ENCODE measurements around the gene LRRC74B. TPM values are rescaled to one million over a fixed set of nuclear protein-coding genes. Genes with fewer than 3 reads are reported as not detected.

Gene LRRC74B
- total RNA-seq, 3 donors from 2014 or later: not detected

GRCh38 chr22:21022955-21023614 is 22.7 kb upstream of the LRRC74B start:
- no peaks in the 10 kb centered on the region for H3K36me3 Mint-ChIP-seq (ENCODE audit: insufficient read depth)
- peaks cover 3% of the 10 kb centered on the region for H3K27me3 Mint-ChIP-seq (ENCODE audit: low read depth)
- H3K9me3 Mint-ChIP-seq: no peaks in the 10 kb centered on the region
- H3K4me3 Mint-ChIP-seq: no peak overlapping the region
- DNase-seq (no peak), ATAC-seq (no peak)
- peaks cover 10% of the 10 kb centered on the region for H3K4me1 Mint-ChIP-seq (ENCODE audit: low read depth)

DNA sequence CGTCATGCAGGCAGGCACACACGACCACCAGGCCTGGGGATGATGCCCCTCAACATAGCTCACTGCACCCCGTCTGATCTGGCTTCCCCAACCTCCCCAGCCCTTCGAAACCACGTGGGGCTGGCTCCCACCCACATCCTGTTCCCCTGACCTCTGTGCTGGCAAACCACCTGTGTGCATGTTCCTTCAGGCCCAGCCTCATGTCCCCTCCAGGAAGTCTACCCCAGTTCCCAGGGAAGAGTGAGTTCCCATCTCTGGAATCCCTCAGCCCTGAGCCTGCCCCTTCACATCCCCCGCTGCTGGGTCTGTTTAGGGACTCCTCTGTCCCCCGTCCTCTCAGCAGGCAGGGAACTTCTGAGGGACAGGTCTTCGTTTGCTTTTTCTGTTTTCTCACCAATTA is 20.5 kb upstream of the LRRC74B start:
- Mint-ChIP-seq H3K4me3 (no peak overlapping the region), H3K4me1 (ENCODE audit: low read depth) (peaks cover 10% of the 10 kb centered on the region), H3K36me3 (ENCODE audit: insufficient read depth) (no peaks in the 10 kb centered on the region), H3K27me3 (ENCODE audit: low read depth) (peaks cover 16% of the 10 kb centered on the region), H3K9me3 (no peaks in the 10 kb centered on the region)
- DNase-seq (no peak), ATAC-seq (peak in 1 of 2 donors; percentile 52)

GRCh38 chr22:21025763-21026755 is 19.7 kb upstream of the LRRC74B start:
- no peak for ATAC-seq
- Mint-ChIP-seq H3K9me3 (no peaks in the 10 kb centered on the region), H3K4me3 (no peak overlapping the region), H3K36me3 (ENCODE audit: insufficient read depth) (no peaks in the 10 kb centered on the region), H3K27me3 (ENCODE audit: low read depth) (peaks cover 23% of the 10 kb centered on the region), H3K4me1 (ENCODE audit: low read depth) (peaks cover 10% of the 10 kb centered on the region)
- DNase-seq: no peak

GRCh38 chr22:21026783-21027692 is 18.7 kb upstream of the LRRC74B start:
- ATAC-seq: no peak
- Mint-ChIP-seq H3K27me3 (ENCODE audit: low read depth) (peaks cover 25% of the 10 kb centered on the region), H3K9me3 (no peaks in the 10 kb centered on the region), H3K4me1 (ENCODE audit: low read depth) (peaks cover 10% of the 10 kb centered on the region), H3K4me3 (no peak overlapping the region), H3K36me3 (ENCODE audit: insufficient read depth) (no peaks in the 10 kb centered on the region)
- DNase-seq: no peak

DNA sequence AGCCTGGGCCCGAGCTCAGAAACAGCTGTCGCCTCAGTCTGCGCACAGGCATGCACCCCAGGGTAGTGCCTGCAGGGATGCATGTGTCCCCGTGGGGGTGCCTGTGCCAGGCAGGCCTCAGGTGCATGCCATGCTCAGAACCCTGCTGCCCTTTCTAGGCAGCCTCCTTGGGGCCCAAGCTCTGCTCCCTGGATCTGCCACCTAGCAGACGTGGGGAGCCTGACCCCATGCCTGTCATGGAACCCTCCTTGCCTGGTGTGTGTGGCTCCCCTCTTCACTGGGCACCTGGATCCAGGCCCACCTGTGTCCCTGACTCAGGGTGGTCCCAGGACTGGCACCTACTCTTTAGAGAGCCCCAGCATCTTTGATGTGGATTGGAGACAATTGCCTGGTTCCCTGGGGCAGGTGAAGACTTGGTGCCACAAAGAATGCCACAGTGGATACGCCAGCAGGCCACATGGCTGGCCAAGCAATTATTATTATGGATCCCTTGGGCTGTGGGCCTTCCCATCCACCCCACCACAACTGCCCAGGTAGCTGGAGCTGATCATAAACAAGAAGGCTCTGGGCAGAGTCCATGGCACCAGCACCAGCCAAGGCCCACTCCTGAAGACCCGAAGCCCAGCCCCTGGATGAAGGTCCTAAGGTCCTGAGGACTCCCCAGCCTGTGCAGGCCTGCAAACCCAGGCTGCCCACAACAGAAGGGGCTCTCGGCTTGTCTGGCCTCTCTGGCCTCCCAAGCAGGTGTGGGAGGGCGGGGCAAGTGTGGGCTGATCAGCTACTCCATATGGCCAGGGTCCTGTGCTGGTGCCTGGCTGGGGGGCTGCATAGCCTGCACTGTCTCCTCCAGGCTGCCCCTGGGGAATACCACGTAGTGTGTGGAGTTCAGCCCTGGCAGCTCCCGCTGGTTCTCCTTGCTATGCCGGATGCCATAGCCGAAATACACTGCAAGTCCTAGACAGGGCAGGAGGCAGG is 17.2 kb upstream of the LRRC74B start:
- no peak for ATAC-seq
- H3K27me3 Mint-ChIP-seq (ENCODE audit: low read depth): peaks cover 31% of the 10 kb centered on the region

GRCh38 chr22:21029486-21030025 is 16.2 kb upstream of the LRRC74B start:
- Mint-ChIP-seq H3K36me3 (ENCODE audit: insufficient read depth) (no peaks in the 10 kb centered on the region), H3K4me3 (no peak overlapping the region), H3K27me3 (ENCODE audit: low read depth) (peaks cover 33% of the 10 kb centered on the region), H3K4me1 (ENCODE audit: low read depth) (peaks cover 10% of the 10 kb centered on the region), H3K9me3 (no peaks in the 10 kb centered on the region)
- ATAC-seq (no peak), DNase-seq (no peak)

More for the DNA sequence above, 17.2 kb upstream of the LRRC74B start:
- H3K4me1 Mint-ChIP-seq (ENCODE audit: low read depth): peaks cover 10% of the 10 kb centered on the region
- no peaks in the 10 kb centered on the region for H3K9me3 Mint-ChIP-seq
- H3K4me3 Mint-ChIP-seq: no peak overlapping the region
- no peaks in the 10 kb centered on the region for H3K36me3 Mint-ChIP-seq (ENCODE audit: insufficient read depth)
- no peak for DNase-seq

- DNase-seq (no peak), ATAC-seq (no peak)
- peaks cover 35% of the 10 kb centered on the region for H3K27me3 Mint-ChIP-seq (ENCODE audit: low read depth)
- H3K9me3 Mint-ChIP-seq: no peaks in the 10 kb centered on the region
- H3K4me1 Mint-ChIP-seq (ENCODE audit: low read depth): peaks cover 8% of the 10 kb centered on the region
- no peaks in the 10 kb centered on the region for H3K36me3 Mint-ChIP-seq (ENCODE audit: insufficient read depth)
- no peak overlapping the region for H3K4me3 Mint-ChIP-seq
Observed at GRCh38 chr22:21030032-21030431, 15.7 kb upstream of the LRRC74B start.

GRCh38 chr22:21030621-21031544 is 14.9 kb upstream of the LRRC74B start:
- H3K4me3 Mint-ChIP-seq: no peak overlapping the region
- H3K9me3 Mint-ChIP-seq: no peaks in the 10 kb centered on the region
- peaks cover 35% of the 10 kb centered on the region for H3K27me3 Mint-ChIP-seq (ENCODE audit: low read depth)
- H3K36me3 Mint-ChIP-seq (ENCODE audit: insufficient read depth): no peaks in the 10 kb centered on the region
- no peaks in the 10 kb centered on the region for H3K4me1 Mint-ChIP-seq (ENCODE audit: low read depth)
- ATAC-seq (no peak), DNase-seq (no peak)

DNA sequence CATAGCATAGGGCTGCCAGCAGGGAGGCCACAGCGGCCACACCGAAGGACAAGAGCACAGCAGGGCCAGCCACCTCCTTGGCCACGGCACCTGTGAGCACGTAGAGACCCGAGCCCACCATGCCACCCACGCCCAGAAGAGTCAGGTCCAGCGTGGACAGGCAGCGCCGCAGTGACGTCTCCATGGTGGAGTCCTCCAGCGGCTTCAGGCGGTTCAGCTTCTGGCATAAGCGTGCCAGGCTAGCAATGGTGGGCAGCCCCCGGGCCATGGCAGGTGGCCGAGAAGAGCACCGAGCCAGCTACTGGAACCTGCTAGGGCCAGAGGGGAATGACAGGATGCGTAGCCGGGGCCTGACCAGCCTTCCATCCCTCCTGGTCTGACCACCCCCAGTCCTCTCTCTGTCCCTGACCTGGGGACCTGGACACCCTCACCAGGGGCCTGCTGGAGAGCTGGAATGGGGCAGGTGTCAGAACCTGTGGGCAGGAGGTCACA is 14.2 kb upstream of the LRRC74B start:
- no peaks in the 10 kb centered on the region for H3K36me3 Mint-ChIP-seq (ENCODE audit: insufficient read depth)
- H3K27me3 Mint-ChIP-seq (ENCODE audit: low read depth): peaks cover 35% of the 10 kb centered on the region
- H3K9me3 Mint-ChIP-seq: no peaks in the 10 kb centered on the region
- H3K4me3 Mint-ChIP-seq: no peak overlapping the region
- ATAC-seq: no peak
- no peaks in the 10 kb centered on the region for H3K4me1 Mint-ChIP-seq (ENCODE audit: low read depth)
- DNase-seq: no peak

DNA sequence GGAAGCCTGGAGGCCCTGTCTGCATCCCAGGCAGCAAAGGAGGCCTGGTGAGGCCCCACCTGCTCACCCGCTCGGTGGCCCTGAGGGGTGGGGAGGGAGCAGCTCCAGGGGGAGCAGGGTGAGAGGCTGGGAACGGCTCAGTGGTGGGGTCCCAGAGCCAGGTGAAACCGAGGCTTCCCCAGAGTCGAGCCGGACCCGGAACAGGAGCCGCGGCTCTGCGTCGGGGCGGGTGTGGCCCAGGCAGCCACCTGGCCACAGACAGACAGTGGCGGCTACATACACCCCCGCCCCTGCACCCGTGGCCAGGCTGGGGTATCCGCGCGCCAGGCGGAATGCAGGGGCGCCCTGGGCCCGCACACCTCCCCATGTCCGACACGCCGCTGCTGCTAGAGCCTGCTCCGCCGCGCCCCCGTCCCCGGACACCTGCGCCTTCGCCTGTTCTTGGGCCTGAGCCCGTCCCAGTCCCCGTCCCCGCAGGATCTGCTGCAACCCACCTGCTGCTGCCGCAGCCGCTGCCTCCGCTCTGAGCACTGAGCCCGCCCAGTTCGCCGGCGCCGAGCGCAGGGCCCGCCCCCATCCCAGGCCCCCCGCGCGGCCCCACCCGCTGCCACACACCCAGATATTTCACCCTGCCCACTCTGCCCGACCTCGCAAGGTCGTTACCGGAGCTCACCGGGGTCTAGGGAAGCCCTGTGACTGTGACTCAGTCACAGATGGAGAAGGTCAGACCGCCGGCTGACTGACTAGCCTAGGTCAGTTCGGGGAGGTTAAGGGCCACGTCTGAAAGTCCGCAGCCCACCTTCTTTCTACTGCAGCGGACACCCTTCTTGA is 13.5 kb upstream of the LRRC74B start, which contains the start of gene SLC7A4:
Gene SLC7A4, minus strand, starts transcription at position 525 of the 831 bp plus-strand sequence. CDS start 749 bp downstream, outside the sequence.
- peak; percentile 69 to 71 for ATAC-seq
- no peak for DNase-seq
- Mint-ChIP-seq H3K9me3 (no peaks in the 10 kb centered on the region), H3K36me3 (ENCODE audit: insufficient read depth) (no peaks in the 10 kb centered on the region), H3K27me3 (ENCODE audit: low read depth) (peaks cover 35% of the 10 kb centered on the region), H3K4me1 (ENCODE audit: low read depth) (no peaks in the 10 kb centered on the region), H3K4me3 (no peak within 1 kb of the TSS)

GRCh38 chr22:21032868-21033688 is 12.7 kb upstream of the LRRC74B start:
- ATAC-seq: no peak
- no peak overlapping the region for H3K4me3 Mint-ChIP-seq
- DNase-seq: no peak
- no peaks in the 10 kb centered on the region for H3K9me3 Mint-ChIP-seq
- H3K36me3 Mint-ChIP-seq (ENCODE audit: insufficient read depth): no peaks in the 10 kb centered on the region
- H3K27me3 Mint-ChIP-seq (ENCODE audit: low read depth): peaks cover 35% of the 10 kb centered on the region
- no peaks in the 10 kb centered on the region for H3K4me1 Mint-ChIP-seq (ENCODE audit: low read depth)

Data from activated T-cell treated with anti-CD3 and anti-CD28 coated beads, Interleukin-2, amount 50 U/mL, for 4 hours (primary cell).